ENCODE measurements around the gene SLC39A1. TPM values are rescaled to one million over a fixed set of nuclear protein-coding genes. Genes with fewer than 3 reads are reported as not detected.

SLC39A1 gene
- polyA plus RNA-seq, 2 of the 4 experiments (the other 2 are of a cell fraction) = 80.6 to 108 TPM

DNA sequence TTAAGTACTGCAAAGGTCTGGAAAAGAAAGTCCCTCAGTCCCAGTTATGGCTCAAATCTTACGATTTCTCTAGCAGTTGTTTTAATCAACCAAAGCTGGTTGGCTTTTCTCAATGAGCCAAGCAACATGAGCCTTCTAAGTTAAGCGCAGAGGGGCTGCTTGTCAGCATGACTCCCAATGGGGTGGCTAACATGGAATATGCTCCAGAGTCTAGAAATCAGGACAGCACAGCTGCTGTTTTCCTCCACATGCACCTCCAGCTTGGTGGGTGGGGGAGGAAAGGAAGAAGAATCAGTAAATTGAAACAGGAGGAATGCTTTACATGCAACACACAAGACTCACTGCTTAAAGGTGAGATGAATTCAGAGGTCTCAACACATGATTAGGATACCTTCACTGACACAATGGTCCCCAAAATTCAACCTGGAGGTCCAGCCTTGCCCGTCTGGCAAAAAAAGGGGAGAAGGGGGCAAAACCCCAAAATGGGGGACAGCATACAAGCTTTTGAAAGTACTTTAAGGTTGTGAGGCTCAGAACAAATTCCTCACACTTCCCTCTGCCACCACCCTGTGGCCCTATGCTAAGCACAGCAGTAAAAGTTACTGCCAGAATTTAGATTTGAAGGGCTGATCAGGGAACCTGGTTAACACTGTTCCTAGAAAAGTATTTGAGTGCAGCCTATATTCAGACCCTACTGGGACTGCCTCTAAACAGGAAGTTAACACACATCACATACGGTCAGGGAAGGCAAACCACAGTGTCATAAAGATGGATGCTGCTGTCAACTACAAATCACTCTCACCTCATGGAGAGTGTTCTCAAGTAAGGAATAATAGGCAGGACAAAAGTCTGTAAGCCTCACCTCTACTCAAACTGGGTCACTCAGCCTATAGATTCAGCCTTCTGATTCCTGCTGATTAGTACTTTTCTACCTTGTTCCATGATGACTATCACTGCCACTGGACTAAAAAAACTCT is 43.2 kb downstream of the SLC39A1 start:
- WGBS (ENCODE audit: missing lambda C conversion rate) = 68% methylated on average over 4 of the region's 4 CpGs
- ATAC-seq (no peak), DNase-seq (ENCODE audit: low read depth in 1 of 2, low spot score in 1 of 2) (peak in 1 of 2 experiments; percentile 18), FAIRE-seq (no peak)
- Histone ChIP-seq H3K9me3 (no peaks in the 10 kb centered on the region), H3K27ac (0 out of 6 replicates have a peak overlapping the region, but pooled peaks of 1 of the 2 experiments have one; percentile 12), H3K4me2 (peak overlapping the region; percentile 72), H3K4me1 (peaks cover 24% of the 10 kb centered on the region), H3K4me3 (no peak overlapping the region)
- peak in 1 of 2 experiments; percentile 20; a peak in 2 of 5 replicates for TF ChIP-seq RAD21 (conservative IDR thresholded peaks at IDR 0.05 in 1 of 2, IDR thresholded peaks at IDR 0.05 in 1 of 2)
- no peak for TF ChIP-seq CBX2 (IDR thresholded peaks at IDR 0.05; ENCODE audit: borderline replicate concordance, low read depth)
- CTCF ChIA-PET = interaction anchor here (0.6 to 4.5 kb wide), 11 partner anchors 14 to 123 kb away, joined by 3 to 15 read pairs (median 3); partner anchors contain the start of gene JTB
- POLR2A ChIA-PET = no interaction called here

DNA sequence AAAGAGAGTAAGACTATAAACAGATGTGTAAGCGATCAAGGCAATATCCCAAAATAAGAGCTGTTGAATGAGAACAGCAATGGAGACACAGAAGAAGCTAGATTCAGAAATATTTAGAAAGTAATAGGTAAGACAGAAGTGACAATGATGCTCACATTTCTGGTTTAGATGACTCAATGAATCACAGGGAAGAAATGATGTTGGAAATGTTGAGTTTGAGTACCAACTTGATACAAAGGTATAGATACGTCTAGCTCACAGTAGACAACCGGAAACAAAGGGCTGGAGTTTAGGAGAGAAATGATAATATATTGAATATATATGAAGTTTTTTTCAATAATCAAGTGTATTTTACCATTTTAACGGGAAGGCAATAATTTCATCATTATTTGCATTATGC is 47.0 kb downstream of the SLC39A1 start:
- H3K4me1 ChIP-seq = peaks cover 17% of the 10 kb centered on the region
- 92% methylated on average over 4 of the region's 4 CpGs for WGBS (ENCODE audit: missing lambda C conversion rate)
- no peak for FAIRE-seq
- H3K4me3 ChIP-seq = no peak overlapping the region
- POLR2A ChIA-PET = no interaction called here
- no peak overlapping the region for H3K27ac ChIP-seq
- H3K9me3 ChIP-seq = no peaks in the 10 kb centered on the region
- no peak overlapping the region for H3K4me2 ChIP-seq
- TF ChIP-seq MYC (IDR thresholded peaks at IDR 0.05; ENCODE audit: borderline replicate concordance, low read length) (no peak), NPAS2 (CRISPR knock-in tag; IDR thresholded peaks at IDR 0.05; ENCODE audit: borderline replicate concordance) (no peak), HOXB5 (CRISPR knock-in tag; IDR thresholded peaks at IDR 0.05) (no peak), MAFK (IDR thresholded peaks at IDR 0.05; ENCODE audit: partially characterized antibody) (no peak), PHF8 (IDR thresholded peaks at IDR 0.05; ENCODE audit: borderline replicate concordance, low read depth) (no peak), ZNF302 (CRISPR knock-in tag; IDR thresholded peaks at IDR 0.05) (no peak), ZFP36 (IDR thresholded peaks at IDR 0.05; ENCODE audit: borderline replicate concordance, partially characterized antibody) (no peak), JUNB (IDR thresholded peaks at IDR 0.05) (no peak), NR3C1 (IDR thresholded peaks at IDR 0.05) (no peak), EHF (CRISPR knock-in tag; IDR thresholded peaks at IDR 0.05) (no peak), ESRRA (IDR thresholded peaks at IDR 0.05; ENCODE audit: borderline replicate concordance, low read length) (no peak), RARB (CRISPR knock-in tag; IDR thresholded peaks at IDR 0.05) (no peak), RCOR1 (IDR thresholded peaks at IDR 0.05; ENCODE audit: low read depth, low read length) (no peak), CEBPB (IDR thresholded peaks at IDR 0.05) (no peak)
- TF ChIP-seq, protein P1, sequence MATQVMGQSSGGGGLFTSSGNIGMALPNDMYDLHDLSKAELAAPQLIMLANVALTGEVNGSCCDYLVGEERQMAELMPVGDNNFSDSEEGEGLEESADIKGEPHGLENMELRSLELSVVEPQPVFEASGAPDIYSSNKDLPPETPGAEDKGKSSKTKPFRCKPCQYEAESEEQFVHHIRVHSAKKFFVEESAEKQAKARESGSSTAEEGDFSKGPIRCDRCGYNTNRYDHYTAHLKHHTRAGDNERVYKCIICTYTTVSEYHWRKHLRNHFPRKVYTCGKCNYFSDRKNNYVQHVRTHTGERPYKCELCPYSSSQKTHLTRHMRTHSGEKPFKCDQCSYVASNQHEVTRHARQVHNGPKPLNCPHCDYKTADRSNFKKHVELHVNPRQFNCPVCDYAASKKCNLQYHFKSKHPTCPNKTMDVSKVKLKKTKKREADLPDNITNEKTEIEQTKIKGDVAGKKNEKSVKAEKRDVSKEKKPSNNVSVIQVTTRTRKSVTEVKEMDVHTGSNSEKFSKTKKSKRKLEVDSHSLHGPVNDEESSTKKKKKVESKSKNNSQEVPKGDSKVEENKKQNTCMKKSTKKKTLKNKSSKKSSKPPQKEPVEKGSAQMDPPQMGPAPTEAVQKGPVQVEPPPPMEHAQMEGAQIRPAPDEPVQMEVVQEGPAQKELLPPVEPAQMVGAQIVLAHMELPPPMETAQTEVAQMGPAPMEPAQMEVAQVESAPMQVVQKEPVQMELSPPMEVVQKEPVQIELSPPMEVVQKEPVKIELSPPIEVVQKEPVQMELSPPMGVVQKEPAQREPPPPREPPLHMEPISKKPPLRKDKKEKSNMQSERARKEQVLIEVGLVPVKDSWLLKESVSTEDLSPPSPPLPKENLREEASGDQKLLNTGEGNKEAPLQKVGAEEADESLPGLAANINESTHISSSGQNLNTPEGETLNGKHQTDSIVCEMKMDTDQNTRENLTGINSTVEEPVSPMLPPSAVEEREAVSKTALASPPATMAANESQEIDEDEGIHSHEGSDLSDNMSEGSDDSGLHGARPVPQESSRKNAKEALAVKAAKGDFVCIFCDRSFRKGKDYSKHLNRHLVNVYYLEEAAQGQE (IDR thresholded peaks at IDR 0.05) = no peak
- TF ChIP-seq, protein P2, sequence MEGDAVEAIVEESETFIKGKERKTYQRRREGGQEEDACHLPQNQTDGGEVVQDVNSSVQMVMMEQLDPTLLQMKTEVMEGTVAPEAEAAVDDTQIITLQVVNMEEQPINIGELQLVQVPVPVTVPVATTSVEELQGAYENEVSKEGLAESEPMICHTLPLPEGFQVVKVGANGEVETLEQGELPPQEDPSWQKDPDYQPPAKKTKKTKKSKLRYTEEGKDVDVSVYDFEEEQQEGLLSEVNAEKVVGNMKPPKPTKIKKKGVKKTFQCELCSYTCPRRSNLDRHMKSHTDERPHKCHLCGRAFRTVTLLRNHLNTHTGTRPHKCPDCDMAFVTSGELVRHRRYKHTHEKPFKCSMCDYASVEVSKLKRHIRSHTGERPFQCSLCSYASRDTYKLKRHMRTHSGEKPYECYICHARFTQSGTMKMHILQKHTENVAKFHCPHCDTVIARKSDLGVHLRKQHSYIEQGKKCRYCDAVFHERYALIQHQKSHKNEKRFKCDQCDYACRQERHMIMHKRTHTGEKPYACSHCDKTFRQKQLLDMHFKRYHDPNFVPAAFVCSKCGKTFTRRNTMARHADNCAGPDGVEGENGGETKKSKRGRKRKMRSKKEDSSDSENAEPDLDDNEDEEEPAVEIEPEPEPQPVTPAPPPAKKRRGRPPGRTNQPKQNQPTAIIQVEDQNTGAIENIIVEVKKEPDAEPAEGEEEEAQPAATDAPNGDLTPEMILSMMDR (IDR thresholded peaks at IDR 0.05) = no peak
- TF ChIP-seq, protein P3, sequence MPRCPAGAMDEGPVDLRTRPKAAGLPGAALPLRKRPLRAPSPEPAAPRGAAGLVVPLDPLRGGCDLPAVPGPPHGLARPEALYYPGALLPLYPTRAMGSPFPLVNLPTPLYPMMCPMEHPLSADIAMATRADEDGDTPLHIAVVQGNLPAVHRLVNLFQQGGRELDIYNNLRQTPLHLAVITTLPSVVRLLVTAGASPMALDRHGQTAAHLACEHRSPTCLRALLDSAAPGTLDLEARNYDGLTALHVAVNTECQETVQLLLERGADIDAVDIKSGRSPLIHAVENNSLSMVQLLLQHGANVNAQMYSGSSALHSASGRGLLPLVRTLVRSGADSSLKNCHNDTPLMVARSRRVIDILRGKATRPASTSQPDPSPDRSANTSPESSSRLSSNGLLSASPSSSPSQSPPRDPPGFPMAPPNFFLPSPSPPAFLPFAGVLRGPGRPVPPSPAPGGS (IDR thresholded peaks at IDR 0.05) = no peak
- no peak for DNase-seq (ENCODE audit: low read depth in 1 of 2, low spot score in 1 of 2)
- CTCF ChIA-PET = no interaction called here
- ATAC-seq = no peak

Measured in A549 (cell line).